Tibial nerve (tissue), 4 donors: ENCODE measurements around the gene MEGF6.

Experiments used
- CTCF ChIP-seq, 5 experiments: fragments of 200-600 bp in 3 of 5; fragments of 450-650 bp in 2 of 5; sonication (generic) in 3 of 5; IDR thresholded peaks; one replicate each; pipeline ENCODE4 v1.5.1; 2016 to 2019; ENCODE audit warnings: antibody characterized with exemption in 5 of 5, mild to moderate bottlenecking in 3 of 5, moderate library complexity in 2 of 5
- EP300 ChIP-seq, 2 donors: sonication (generic); formaldehyde crosslinking; IDR thresholded peaks; one replicate each; pipeline ENCODE4 v1.6.1; 2017; ENCODE audit warnings: antibody characterized with exemption in 2 of 2, mild to moderate bottlenecking in 1 of 2

DNA sequence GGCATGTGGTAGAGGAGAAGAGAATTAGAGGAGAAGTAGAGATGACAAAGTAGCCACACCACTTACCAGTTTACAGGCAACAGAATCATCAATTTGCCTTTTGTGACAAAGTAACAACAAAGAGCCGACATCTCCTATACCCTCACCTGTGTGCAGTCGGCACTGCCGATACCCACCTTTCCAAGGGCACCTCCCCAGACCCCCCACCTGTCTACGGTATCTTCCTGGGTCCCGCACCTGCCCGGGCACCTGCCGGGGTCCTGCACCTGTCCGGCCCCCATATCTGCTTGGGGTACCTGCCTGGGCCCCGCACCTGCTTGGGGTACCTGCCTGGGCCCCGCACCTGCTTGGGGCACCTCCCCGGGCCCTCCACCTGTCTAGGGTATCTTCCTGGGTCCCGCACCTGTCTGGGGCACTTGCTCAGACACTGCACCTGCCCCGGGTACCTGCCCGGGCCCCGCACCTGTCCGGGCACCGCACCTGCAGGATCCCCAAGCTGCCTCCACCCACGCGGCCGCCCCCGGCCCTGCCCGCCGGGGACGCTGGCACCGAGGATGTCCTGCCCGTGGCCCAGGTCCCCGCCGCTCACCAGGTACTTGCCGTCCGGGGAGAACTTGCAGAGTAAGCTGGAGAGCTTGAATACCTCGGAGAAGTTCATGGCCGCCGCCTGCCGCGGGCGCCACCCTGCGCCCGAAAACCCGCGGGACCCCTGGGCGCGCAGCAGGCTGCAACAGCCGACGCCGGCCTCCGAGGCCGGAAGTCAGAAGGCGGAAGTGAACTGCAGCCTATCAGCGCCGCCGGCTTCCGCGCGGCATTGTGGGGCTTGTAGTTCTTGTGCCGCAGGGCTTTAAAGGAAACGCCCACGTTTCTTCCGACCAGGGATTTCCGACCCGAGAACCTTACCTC lies 38.3 kb upstream of the MEGF6 start, which contains the start of gene WRAP73:
- TF ChIP-seq EP300 (IDR thresholded peaks at IDR 0.05) (peak; percentile 79 to 82), CTCF (IDR thresholded peaks at IDR 0.05) (peak in 1 of 5 experiments; percentile 9)
